HT-29 (cell line): ENCODE measurements around the gene TBC1D4. TPM values are rescaled to one million over a fixed set of nuclear protein-coding genes. Genes with fewer than 3 reads are reported as not detected.

Source experiments
- DNase-seq: peaks from one replicate; pipeline ENCODE4 v3.0.0-alpha.2; 2015; ENCODE audit warnings: low spot score
- total RNA-seq: library from RNA; depleted of rRNA; stranded (reverse); fragments of >200 nt; shearing (Covaris generic); gene quantifications from 2 replicates; pipeline ENCODE4 v1.2.3, GENCODE V29; 2014

TBC1D4 gene
- total RNA-seq, 1 experiment from 2014 or later = 29.0 TPM

- peak; percentile 32 for DNase-seq
Observed at GRCh38 chr13:75489502-75490263, 7.7 kb upstream of the TBC1D4 start.

DNA sequence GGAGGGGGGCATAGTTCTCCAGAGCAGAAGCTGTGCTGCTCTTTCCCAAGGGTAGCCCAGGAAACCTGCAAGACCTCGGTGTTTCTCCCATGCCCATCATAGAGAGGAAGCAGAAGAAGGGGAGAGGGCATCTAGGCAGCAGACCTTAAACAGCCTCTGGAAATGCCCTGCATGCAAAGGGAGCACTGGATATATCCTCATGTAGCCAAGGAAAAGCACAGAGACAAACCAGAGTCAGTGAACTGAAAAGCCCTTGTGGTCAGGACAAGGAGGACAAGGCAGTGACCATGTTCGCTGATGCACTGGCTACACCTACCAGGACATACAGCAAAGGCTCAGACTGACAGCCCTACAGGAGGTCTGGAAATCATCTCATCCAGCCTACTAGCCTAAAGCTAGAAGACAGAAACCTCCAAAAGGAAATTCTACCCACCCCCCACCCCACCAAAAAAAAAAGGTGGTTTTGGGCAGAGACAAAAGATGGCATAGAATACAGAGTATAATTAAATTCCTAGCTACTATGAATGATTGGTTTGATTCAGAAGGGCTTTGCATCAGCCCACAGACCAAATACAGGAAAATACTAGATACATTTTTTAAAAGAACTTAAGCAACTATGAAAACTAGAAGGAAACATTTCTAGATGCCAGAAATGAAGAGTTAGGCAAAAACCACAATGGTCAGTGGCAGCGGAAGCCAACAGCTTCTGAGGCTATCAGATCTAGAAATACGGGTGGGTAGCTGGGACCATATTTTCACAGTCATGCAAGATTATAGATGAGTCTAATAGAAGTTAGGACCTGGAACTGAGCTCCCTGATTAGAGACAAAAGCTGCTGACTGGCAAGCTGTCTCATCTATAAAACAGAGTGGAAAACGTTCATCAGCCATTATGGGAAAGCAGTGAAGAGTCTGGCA, 4.4 kb upstream of the TBC1D4 start:
- peak; percentile 52 for DNase-seq

DNA sequence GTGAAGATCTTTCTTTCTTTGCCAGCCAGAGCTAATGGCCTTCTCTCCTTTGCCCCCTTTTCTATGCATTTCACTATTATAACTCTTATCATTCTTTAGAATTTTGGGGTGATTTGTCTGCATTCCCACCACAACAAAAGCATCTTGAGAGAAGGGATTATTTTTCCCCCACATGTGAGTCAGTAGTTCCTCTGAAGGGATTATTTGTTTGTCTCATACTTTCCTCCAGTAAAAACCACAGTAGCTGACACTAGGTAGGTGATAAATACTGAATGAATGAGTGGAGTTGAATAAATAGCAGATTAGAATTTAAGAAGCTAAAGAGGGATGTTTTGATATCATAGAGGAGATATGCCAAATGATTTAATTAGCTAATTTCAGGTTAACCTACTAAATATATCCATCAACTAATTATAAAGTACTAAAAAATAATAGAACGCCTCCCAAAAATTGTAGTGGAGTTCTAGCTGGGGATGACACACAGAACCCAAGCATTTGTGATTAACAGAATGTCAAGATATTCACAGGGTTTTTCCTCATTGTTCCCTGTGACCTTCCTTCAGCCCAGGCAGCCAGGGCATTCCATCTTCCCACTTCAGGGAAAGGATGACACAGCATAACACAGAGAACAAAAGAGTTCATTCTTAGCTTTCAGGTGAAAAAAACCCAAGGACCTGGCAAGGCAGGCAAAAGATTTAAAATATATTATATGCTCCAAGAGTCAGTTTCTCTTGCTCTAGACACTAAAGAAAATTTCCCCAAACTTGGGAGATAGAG, 3.5 kb upstream of the TBC1D4 start:
- peak; percentile 45 for DNase-seq

GRCh38 chr13:75482820-75483079, 781 bp upstream of the TBC1D4 start:
- DNase-seq = no peak

- DNase-seq = peak; percentile 71
Observed at GRCh38 chr13:75481176-75482069, 546 bp downstream of the TBC1D4 start.

- DNase-seq = peak; percentile 97
Observed at GRCh38 chr13:75480671-75481175, 1.2 kb downstream of the TBC1D4 start.

DNA sequence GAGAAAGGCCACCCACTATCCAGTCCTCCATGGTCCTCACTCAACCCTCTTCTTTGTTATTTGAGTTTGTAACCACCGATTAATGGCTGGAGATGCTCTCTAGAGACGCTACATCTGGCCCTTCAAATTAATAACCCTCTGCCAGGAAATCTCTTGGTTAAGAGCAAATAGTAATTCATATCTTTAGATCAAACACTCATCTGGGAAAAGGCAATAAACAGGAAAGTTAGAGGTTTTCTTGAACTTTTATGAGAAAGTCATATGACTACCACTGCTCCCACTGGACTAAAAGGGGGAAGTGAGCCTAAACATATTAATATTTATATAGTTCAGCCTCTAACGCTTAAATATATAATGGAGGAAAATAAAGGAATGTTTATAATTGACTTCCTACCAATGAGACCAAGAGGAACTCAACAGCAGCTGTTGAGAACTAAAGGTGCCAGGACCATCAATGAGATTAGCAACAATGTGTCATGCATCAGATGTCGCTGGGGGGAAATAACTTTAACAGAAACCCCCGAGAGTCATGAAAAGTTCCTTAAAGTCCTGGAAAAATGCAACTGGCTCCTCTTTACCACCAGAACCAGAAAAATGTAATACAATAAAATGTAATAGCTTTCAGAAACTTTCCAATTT, 2.7 kb downstream of the TBC1D4 start:
- no peak for DNase-seq

GRCh38 chr13:75478659-75479058, 3.3 kb downstream of the TBC1D4 start:
- no peak for DNase-seq

DNA sequence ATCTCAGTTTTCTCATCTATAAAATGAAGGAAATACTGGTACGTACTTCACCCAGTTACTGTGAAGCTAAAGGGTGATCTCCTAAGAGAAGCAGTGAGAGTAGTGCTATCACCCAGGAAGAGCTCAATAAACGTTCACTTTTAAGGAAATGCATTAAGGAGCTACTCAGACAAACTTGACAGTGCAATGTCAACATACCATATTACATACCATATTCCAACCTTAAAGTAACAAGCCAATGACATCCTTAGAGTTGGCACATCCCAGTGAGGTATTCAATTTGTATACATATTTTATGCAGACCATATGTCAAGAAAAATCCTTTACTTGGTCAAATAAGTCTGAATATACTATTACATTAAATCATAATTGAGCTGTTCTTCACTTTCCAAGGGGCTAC, 7.0 kb downstream of the TBC1D4 start:
- no peak for DNase-seq

DNA sequence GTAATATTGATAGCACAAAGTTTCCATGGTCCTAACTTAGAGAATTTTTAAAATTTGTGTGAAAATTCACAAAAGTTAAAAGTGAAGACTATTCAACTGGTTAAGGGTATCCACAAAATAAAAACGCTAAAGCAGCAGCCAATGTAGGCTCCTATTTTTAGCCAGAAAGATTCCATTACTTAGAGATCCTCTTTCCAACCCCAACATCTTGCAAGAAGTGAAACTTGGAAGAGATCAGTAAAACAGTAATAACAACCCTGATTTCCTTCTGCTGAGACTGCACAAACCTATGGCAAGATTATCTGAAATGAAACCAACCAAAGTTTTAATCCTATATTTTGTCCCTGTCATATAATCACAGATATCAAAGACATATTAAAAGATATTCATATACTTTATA, 8.5 kb downstream of the TBC1D4 start:
- no peak for DNase-seq

GRCh38 chr13:75470676-75471075, 11.3 kb downstream of the TBC1D4 start:
- DNase-seq = no peak

- no peak for DNase-seq
Observed at GRCh38 chr13:75469047-75469446, 12.9 kb downstream of the TBC1D4 start.

DNA sequence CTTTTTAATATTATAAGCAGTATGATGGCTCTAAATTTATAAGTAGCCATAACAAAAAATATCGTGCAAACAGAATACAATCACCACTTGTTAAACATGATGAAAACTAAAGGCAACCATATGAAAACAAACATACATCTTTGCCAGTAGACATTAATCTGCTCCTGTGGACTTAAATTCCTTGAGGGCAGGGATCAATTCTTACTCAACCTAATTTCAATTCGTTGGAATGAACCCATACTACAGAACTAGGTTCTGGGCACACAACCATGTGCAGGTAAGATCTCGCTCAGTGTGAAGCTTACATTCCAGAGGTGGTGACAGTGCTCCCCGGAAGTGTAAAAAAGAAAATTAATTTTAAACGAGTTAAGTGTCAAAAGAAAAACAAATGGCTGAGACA, 13.4 kb downstream of the TBC1D4 start:
- no peak for DNase-seq

DNA sequence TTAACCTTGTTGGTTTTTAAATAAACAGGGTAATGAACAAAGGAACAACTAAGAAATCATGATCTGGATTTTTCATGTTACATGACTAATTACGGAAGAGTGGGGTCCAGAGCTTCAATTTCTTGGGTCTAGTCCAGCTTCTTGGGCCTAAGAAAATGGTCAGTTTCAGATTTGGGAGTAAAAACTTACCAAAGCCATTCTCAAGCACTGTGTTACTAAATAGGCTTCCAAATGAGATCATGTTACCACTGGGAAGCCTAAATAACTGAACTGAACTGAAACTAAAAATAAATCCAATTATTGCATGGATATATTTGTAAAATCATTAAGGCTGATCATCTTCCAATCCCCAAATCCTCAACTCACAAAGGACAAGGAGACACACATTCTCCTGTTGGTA, 13.9 kb downstream of the TBC1D4 start:
- no peak for DNase-seq

DNA sequence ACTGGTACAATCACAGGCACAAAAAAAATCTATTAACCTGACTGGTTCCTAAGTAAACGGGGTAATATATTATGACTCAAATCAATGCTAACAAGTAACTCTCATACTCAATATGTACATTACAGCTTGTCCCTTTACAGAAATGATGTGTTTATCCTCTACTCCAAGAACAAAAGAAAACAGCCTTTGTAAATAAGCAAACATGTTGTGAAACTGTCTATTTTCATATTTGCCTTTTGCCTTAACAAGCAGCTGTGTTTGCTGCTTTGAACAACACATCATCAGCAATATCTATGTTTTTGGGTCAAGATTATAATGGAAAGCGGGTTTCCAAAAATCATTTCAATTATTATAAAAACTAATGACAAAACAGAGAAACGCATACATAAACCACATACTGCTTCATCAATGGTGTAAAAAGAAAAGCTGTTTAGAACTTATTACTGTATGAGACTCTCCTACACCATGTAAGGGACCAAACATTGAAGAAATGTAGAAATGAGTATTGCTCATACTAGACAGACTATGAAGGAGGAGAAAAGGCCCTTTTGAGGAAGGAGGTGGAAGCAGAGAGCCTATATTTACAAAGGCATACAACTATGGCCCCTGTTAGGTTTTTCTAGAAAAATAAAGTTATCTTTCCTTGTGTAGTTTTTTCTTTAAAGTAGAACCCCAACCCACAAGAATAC, 14.8 kb downstream of the TBC1D4 start:
- no peak for DNase-seq

DNA sequence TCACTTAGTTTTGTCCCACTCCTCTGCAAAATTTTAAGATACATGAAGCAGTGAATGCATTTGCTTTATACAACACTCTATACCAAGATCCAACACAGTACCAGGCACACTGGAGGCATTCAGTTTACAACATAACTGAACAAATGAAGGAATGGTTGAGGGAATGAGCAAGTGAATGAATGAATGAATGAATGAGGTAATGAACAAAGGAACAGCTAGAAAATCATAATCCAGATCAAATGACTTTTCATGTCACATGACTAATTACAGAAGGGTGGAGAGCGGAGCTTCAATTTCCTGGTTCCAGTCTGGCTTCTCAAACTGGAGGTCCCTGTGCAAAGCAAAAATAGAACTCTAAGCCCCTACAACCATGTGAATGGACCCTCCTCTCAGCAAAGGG, 16.7 kb downstream of the TBC1D4 start:
- DNase-seq = no peak

DNA sequence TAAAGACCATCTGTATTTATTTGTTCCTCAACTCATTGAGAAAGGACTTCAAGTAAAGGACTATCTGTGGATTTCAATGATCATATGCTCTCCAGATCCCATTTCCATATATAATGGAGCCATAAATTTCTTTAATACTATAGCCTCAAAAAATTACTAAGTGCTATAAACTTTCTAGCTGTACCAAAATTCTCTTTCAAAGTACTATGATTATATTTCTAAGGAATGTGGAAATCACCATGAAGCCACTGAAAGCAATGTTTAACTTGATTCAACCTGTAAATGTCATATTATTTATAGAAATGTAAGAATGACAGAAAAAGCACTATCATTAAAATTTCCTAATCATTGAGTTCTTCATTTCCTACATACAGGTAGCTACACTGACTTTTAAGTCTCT, 20.7 kb downstream of the TBC1D4 start:
- no peak for DNase-seq

GRCh38 chr13:75460644-75461043, 21.3 kb downstream of the TBC1D4 start:
- no peak for DNase-seq

DNA sequence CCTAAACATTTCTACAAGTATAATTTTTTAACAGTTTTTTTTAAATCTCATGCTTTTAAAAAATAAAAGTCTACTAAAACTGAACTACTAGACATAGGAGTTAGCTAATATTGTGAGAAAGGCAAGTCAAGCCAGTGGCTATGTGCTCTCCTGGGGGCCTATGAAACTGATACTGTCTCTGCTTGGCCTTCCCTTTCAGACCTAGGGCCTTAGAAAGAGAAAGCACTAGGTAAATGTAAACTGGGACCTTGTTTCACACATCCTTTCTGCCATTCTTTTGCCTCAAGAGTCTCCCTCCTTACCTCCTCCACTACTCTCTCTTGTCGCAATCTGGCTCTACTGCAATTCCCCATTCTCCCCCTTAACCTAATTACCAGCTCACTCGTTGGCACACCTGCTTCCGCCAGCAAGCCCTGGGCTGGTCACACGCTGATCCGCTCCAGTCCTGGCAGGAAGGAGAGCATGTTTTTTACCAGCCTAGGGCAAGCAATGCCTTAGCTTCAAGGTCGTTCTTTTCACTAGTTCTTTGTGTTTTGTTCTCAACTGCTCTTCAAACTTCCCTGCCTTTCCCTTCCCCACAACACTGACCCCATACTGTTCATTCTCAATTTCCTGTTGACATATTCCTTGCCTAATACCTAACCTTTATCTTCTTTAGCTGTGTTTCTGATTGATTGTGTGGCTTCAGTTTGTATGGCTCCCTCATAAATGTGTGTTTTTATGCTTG, 23.1 kb downstream of the TBC1D4 start:
- DNase-seq = no peak
